HG03060 (cell line): ENCODE results near the gene SRD5A1.

ENCODE experiments used
- ATAC-seq: cut with Tn5 transposase; IDR thresholded peaks from one replicate; pipeline ENCODE4 v1.9.1; 2021; ENCODE audit warnings: low read depth, moderate number of reproducible peaks; ENCODE audit not compliant: unreplicated experiment

The SRD5A1 gene

GRCh38 chr5:6632888-6633468 is at the start of gene SRD5A1, which contains the start of gene NSUN2:
TSS of gene SRD5A1 (plus strand) at chr5:6633440. CDS start at chr5:6633577, 137 bp downstream.
TSS of gene NSUN2 (minus strand) at chr5:6633044. CDS start at chr5:6632979, 65 bp downstream.
- ATAC-seq = peak; percentile 72

GRCh38 chr5:6584101-6584645 is 49.1 kb upstream of the SRD5A1 start:
- no peak for ATAC-seq

- no peak for ATAC-seq
Measured at GRCh38 chr5:6584727-6585126, 48.5 kb upstream of the SRD5A1 start.

- no peak for ATAC-seq
Measured at GRCh38 chr5:6585168-6585567, 48.1 kb upstream of the SRD5A1 start.

- ATAC-seq = no peak
Measured at GRCh38 chr5:6585939-6586646, 47.1 kb upstream of the SRD5A1 start.

- no peak for ATAC-seq
Measured at GRCh38 chr5:6586647-6587042, 46.6 kb upstream of the SRD5A1 start.

- no peak for ATAC-seq
Measured at GRCh38 chr5:6587171-6587570, 46.1 kb upstream of the SRD5A1 start.

GRCh38 chr5:6590581-6590980 is 42.7 kb upstream of the SRD5A1 start:
- ATAC-seq = no peak

GRCh38 chr5:6591671-6592288 is 41.5 kb upstream of the SRD5A1 start:
- ATAC-seq = no peak

- no peak for ATAC-seq
Measured at GRCh38 chr5:6592601-6593000, 40.6 kb upstream of the SRD5A1 start.

- no peak for ATAC-seq
Measured at GRCh38 chr5:6593148-6594016, 39.9 kb upstream of the SRD5A1 start.

GRCh38 chr5:6594066-6594465 is 39.2 kb upstream of the SRD5A1 start:
- ATAC-seq = no peak

- ATAC-seq = no peak
Measured at GRCh38 chr5:6595405-6595804, 37.8 kb upstream of the SRD5A1 start.

GRCh38 chr5:6596388-6596787 is 36.9 kb upstream of the SRD5A1 start:
- no peak for ATAC-seq

- ATAC-seq = no peak
Measured at GRCh38 chr5:6597557-6597956, 35.7 kb upstream of the SRD5A1 start.

GRCh38 chr5:6598351-6598900 is 34.8 kb upstream of the SRD5A1 start:
- ATAC-seq = no peak

- ATAC-seq = no peak
Measured at GRCh38 chr5:6599739-6600138, 33.5 kb upstream of the SRD5A1 start.

- no peak for ATAC-seq
Measured at GRCh38 chr5:6601271-6601670, 32.0 kb upstream of the SRD5A1 start.

- ATAC-seq = no peak
Measured at GRCh38 chr5:6601816-6602215, 31.4 kb upstream of the SRD5A1 start.

GRCh38 chr5:6602441-6602840 is 30.8 kb upstream of the SRD5A1 start:
- no peak for ATAC-seq
